ENCODE measurements around the gene ANKRD28. TPM values are rescaled to one million over a fixed set of nuclear protein-coding genes. Genes with fewer than 3 reads are reported as not detected.
"Not testable (repeated sequence)": the region's sequence is repeated elsewhere in the genome, so short reads cannot be mapped to it uniquely, and the experiment has no call there.

Gene ANKRD28
- total RNA-seq, 1 donor from 2014 or later: 165 TPM

DNA sequence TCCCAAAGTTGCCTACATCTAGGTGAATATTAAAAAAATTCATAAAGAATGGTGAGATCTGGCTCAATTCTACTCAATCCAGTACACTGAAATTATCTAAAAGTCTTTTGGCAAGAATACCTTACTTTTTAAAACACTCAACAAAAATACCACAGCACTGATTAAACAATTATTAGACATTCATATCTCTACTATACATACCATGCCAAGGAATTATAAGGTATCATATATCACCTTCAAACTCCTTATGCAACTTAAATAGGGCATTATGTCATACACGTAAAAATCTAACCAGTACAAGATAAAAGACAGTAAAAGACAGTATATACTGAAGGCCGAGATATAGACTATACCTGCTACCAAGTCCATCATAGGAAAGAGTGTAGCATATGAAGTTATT, 6.1 kb upstream of the ANKRD28 start:
- no peak for DNase-seq (ENCODE audit: low read depth, low spot score)

DNA sequence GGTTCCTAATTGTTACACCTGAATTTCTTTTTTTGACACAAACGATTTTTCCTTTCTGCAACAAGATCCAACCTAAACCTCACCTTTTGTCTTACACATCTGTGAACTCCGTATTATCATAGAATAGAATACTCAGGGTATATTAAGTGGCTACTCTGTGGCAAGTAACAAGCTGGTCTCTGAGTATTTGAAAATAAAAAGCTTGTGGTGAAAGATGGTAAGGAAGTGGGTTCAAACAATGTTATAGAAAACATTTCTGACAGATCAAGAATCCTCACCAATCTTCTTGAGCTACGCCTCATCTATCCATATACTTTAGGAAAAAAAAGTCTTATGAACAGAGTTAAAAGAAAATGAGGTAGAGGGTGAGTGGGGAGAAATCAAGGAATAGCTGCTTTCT, 3.5 kb upstream of the ANKRD28 start:
- DNase-seq (ENCODE audit: low read depth, low spot score): no peak

DNA sequence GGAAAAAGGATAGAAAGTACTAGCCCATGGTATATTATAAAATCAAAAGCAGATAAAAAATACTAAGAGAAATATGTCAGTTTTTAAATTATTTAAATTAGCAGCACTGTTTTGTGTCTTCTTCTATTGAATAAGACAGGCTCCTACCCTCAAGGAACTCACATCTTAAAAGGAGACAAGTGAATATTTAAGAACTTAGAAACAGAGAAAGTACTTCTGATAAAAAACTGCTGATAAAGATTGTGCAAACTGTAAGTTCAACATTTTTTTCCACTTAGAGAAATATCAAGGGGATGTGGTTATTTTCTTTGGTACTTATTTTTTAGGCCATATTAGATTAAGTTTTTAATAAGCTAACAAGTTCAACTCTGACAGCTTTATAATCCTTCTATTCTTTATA, 3.0 kb upstream of the ANKRD28 start:
- DNase-seq (ENCODE audit: low read depth, low spot score): no peak

DNA sequence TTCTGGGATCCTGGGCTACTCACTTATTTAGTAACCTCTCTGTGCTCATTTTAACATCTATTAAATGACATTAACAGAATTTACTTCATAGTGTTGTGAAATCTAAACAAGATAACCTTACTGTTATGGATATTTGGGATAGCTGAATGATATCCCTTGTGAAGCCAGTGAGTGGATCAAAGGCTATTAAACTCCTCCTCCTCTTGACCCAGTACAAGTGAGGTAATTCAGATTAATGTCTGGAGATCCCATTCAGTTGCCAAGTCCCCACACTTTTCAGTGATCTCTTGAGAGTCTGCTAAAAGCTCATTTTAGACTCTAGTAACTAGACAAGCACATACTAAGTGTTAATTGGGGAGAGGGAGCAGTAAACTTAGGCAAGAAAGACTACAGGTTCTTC, 2.5 kb upstream of the ANKRD28 start:
- DNase-seq (ENCODE audit: low read depth, low spot score): no peak

DNA sequence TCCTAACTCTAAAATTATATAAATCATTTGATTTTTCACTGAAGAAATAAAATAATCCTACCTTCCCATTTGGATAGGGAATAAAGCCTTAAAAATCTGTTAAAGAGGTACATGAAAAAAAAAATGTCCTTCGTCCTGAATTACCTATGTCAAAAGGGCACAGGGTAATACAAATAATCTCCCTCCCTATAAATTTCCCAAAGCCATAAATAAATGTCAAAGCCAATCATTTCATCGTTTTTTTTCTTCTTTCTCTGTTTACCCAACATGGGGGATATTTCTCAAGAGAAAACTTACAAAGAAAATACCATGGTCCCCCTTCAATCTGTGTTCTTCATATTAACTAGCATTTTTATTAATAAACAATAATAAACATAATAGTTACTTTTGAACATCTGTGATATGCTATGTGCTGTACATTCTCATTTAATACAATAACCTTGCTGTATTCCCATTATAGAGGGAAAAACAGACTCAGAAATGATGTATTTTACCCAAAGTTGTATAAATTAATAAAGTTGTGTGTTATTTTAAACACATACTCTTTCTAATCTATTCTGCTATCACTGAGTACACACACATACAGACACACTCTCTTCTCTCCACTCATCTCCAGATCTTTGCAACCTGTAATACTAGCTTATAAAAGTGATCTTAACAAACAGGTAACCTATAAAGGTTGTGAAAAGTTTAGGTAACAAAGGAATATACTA, 910 bp upstream of the ANKRD28 start:
- DNase-seq (ENCODE audit: low read depth, low spot score): no peak

DNA sequence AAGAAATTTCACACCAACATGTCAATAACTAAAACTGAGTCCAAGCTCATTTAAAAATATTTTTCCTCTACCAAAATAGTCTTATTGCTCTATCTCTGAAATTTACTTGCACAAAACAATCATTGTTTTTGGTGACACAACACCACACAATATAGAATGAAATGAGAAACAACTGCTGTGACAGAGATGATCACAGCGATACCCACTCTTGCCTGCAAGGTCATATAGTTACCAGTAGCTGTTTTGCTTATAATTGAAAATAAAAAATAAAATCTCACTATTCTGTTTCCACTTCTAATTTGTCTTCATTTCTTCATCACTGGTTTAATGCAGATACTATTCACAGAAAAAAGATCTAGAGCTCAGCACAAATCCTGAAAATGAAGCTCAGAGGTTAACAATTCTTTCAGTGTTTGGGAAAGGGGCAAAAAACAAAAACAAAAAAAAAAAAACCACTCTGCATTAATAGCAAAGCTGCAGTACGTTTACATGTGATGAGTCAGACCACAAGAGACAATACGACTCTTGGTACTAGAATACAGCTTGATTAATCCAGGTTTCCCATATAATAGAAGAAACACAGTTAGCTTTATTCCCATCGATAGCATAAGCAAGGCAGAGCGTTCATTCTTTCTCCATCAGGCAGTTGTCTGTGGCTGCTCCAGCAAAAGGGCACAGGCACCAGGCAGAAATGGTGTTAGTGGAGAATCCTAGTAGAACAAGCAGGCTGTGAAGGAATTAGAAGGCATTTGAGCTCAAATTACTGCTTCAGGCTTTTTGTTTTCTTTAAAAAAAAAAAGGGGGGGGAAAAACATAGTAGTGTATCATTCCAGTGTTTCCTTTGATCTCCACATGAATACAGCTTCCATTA, 773 bp downstream of the ANKRD28 start:
- no peak for DNase-seq (ENCODE audit: low read depth, low spot score)

DNA sequence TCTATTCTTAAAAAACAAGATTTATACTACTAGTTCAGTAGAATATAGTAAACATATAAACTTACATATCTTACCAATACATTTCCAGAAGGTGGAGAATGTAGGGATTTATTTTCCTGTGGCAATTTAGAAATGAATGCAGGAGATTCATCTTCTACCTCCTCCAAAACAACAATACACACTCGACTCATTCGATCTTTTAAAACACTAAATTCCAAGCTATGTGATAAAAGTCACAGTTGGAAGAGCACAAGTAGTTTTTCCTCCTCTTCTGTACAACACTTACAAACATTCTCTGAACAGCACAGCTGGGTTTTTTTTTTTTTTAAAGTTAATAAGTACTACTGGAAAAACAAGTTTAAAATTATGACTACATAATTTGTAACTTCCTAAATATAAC, 1.4 kb downstream of the ANKRD28 start:
- DNase-seq (ENCODE audit: low read depth, low spot score): no peak

DNA sequence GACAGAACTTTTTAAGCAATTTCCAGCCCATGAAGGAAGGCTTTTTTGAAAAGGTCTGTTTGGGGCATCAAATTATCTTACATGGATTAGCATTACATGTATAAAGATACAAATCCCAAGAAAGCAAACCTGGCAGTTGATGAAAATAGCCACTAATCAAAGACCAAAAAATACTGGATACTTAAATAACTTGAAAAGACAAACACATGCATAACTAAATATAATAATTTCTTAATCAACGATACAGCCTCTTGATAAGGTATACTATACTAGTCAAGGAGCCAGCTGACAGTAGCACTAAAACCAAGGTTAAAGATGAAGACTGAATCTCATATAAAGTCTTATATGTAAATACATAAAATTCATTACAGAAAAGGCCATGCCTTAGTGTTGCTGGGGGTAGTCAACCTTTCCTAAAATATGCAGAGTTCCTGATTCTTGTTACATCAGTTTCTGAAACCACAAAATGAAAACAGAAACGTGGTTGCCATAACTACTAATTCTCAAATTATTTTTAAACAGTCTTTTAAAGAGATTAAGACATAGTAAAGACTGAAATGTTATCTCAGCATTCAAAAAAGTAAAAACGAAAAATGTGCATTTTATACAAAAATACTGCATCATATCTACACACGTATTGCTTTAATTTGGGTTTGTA, 2.0 kb downstream of the ANKRD28 start:
- no peak for DNase-seq (ENCODE audit: low read depth, low spot score)

DNA sequence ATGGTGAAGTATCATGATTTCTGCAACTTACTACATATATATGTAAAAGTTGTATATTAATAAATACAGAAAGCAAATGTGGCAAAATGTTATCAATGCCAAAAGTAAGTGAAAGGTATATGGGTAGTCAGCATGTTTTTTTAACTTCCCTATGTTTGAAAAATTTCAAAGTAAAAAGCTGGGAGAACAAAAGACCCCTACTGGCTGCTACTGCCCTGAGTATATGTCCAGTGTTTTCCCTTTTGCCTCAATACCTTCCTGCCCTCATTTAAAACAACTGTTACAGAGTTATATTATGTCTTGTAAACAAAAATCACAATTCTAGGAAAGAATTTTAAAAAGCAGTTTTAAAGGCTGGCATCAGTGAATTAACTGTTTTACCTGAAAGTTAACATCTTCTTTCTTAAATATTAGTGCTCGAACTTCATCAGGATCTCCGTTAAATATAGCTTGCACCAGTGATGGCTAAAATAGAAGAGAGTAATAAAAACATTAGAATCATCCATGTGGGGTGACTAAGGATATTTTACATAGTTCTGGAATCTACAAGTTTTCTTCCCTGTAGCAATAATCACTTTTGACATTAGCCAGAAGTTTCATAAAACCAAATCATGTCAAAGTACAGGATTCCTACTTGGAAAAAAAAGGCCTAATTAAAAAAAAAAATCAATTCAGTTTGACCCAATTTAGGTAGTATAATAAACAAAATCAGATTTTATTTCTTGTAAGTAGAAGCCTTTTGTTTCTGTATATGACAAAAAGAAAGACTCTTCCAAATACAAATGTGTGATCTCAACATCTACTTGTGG, 2.7 kb downstream of the ANKRD28 start:
- DNase-seq (ENCODE audit: low read depth, low spot score): no peak

DNA sequence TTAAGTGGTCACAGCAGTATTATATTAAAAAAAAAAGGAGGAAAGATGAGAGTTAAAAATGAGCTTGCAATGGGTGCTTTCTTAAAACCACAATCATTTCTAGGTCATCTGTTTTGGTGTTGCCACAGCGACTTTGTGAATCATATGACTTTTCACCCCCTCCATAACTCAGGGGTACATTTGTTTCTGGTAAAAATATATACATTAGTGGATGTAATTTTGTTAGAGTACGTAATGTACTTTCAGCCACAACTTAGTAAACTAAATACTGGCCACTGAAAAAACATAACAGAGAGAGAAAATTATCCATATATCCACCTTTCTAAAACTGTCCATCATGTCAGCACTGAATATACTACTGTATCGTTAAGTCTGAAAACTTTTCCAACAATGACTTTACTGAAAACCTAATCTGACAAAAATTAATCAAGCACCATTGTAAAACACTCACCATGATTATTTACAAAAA, 3.4 kb downstream of the ANKRD28 start:
- DNase-seq (ENCODE audit: low read depth, low spot score): no peak

DNA sequence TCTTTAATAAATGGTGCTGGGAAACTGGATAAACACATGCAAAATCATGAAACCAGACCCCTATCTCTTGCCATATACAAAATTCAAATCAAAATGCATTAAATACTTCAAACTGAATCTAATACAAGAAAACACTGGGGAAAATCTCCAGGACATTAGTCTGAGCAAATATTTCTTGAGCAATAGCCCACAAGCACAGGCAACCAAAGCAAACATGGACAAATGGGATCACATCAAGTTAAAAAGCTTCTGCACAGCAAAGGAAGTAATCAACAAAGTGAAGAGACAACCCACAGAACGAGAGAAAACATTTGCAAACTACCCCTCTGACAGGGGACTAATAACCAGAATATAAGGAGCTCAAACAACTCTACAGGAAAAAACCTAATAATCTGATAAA, 6.3 kb downstream of the ANKRD28 start:
- no peak for DNase-seq (ENCODE audit: low read depth, low spot score)

DNA sequence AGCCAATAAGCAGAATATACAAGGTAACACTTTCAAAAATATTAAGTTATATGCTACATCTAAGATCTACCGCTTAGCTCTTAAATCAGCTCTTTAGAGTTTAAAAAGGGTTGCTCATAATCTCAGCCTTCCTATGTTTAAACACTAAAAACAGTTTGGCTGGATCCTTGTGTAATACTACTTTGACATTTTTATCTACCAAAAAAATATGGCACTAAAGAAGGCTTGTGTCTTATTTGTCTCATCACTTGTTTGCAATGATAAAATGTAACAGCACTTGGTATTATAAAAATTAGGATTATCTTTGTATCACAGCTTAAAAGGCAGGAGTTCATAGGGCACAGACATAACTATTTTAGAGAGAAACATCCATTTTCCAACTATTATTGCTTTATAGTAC, 9.8 kb downstream of the ANKRD28 start:
- DNase-seq (ENCODE audit: low read depth, low spot score): no peak

DNA sequence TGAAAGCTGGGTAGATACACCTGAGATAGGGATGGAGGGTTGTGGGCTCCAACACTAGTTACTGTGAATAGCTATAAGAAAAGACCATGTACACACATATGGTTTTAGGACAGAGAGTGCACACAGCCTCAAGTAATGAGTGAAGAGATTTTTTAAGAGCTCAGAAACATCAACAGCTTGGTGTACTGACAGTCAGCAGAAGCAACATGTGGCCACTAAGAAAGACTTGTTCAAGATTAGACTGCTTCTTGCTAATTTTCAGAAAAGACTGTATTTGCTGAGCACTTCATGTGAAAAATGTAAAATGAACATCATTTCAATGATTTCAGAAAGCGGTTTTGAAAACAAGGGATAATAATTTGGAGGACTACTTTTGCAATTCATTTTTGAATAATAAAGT, 10.3 kb downstream of the ANKRD28 start:
- DNase-seq (ENCODE audit: low read depth, low spot score): no peak

DNA sequence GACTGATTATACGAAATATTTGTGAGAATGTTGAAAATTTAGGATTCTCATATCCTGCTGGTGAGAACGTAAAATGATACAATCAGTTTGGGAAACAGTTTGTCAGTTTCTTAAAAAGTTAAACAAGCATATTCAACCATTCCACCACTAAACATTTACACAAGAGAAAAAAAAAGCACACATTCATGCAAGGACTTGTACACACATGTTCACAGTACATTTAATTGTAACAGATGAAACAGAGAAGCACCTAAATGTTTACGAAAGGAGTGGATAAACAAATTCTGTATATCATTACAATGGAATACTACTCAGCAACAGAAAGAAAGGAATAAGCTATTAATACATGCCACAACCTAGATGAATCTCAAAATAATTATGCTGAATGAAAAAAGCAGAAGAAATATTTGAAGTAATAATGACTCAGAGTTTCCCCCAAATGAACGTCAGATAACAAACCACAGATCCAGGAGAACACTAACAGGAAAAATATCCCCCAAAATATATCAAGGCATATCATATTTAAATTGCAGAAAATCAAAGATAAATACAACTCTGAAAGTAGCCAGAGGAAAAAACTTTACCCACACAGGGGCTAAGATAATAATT, 14.3 kb downstream of the ANKRD28 start:
- no peak for DNase-seq (ENCODE audit: low read depth, low spot score)

DNA sequence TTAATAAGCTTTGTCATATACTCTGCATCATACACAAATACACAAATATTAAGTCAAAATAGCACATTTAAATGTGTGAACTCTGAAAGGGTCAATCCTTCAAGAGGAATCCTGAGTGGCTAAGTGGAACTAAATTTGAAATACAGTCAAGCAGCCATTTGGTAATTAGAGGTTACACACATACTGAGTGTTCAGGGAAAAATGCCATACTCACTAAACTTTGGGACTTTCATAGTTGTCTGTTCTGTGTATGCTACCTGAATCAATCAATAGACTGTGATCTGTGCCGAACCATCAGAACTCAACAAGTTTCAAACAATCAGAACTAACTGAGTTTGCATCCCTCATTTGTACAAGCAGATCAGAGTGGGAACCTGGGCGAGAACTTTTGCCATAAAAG, 15.3 kb downstream of the ANKRD28 start:
- DNase-seq (ENCODE audit: low read depth, low spot score): no peak

DNA sequence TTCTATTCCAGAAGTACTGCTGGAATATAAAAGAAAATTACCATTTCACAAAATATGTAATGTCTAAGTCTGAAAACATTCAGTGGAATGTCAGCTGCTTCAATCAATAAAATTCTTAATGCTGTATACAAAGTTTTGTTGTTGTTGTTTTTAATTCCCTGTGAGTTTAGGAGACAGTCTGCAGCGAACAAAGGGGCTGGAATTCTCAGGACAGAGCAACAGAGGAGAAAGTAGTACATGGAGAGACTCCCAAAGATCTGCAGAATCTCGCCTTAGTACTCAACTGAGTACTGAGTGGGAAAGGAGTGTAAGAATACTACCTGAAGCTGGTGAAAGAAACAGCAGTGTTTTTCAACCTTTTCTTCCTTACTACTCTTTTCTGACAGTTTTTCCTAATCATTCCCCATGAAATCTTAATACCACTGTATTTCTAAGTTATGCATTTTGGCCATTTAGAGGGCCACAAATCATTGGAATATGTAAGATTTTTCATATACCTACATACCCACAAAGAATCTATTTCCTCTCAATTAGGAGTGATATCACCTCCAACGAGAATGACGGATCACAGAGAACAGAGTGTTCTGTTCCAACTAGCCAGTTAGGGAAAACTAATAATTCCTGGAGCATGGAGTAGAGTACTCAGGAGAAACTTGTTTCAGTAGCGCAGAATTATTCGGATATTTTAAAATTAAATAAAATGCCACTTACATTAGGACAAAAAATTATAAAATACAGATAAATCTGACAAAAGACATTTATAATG, 16.0 kb downstream of the ANKRD28 start:
- no peak for DNase-seq (ENCODE audit: low read depth, low spot score)

DNA sequence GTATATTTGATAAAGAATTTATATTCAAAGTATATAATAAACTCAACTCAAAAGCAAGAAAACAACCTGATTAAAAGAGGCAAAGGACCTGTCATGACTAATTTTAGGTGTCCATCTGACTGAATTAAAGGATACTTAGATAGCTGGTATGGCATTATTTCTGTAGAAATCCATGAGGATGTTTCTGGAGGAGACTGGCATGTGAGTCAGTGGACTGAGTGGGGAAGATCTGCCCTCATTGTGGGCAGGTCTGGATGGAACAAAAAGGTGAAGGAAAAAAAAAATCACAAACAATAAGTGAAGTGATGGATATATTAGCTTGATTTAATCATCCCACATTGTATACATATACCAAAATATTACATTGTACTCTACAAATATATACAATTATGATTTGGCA, 16.6 kb downstream of the ANKRD28 start:
- no peak for DNase-seq (ENCODE audit: low read depth, low spot score)

DNA sequence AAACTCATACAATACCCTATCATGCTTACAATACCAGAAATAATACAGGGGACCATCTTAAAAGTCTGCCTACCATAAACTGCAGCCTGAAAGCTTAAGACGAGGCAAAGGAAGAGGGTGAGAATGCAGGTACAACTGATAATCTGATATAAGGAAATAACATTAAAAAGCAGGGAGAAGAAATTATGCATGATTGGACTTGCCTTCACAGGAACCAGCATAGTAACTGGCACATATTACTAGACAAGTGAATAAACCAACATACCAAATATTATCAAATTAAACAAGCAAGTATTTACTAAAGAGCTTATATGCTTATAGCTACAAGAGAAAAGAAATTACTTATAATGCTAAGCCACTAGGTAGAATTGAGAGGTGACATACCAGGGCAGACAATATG, 18.7 kb downstream of the ANKRD28 start:
- no peak for DNase-seq (ENCODE audit: low read depth, low spot score)

DNA sequence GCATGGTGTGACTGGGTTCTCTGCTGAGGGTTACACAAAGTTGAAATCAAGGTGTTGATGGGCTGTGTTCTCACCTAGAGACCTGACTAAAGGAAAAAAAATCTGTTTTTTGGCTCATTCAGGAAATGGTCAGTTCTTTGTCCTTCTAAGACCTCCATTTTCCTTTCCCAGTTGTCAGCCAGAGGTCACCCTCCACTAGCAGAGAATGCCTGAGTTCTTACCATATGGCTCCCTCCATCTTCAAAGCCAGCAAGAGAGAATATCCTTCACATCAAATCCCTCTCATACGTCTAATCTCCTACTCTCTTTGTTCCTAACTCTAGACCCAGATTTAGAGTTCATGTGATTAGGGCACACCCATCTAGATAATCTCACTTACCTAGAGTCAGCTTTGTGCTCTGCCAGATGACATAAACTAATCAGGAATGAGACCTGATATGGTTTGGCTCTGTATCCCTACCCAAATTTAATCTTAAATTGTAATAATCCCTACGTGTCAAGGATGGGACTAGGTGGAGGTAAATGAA, 19.4 kb downstream of the ANKRD28 start:
- DNase-seq (ENCODE audit: low read depth, low spot score): no peak

DNA sequence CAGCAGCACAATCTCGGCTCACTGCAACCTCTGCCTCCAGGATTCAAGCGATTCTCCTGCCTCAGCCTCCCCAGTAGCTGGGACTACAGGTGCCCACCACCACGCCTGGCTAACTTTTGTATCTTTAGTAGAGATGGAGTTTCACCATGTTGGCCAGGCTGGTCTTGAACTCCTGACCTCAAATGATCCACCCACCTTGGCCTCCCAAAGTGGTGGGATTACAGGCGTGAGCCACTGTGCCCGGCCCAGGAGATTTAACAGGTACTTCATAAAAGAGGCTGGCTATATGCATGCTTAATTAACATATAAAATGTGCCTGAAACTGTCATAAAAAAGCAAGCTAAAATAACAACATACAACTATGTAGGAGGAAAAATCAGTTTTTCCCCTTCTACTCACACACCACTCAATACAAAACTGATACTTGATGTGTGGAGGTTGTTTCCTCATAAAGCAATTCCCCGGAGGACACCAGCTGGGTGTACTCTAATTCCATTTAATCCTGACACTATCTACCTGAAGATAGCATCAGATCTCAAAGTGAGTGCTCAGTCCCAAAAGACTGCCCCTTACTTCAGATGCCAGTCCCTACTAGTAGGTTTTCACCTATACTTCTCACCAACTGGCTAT, 22.7 kb downstream of the ANKRD28 start:
- not testable (repeated sequence) for DNase-seq (ENCODE audit: low read depth, low spot score)

Measured in pulmonary artery endothelial cell (primary cell).